Endothelial cell of umbilical vein (primary cell): Measurements from ENCODE around the gene NCR1. TPM values are rescaled to one million over a fixed set of nuclear protein-coding genes. Genes with fewer than 3 reads are reported as not detected.

Experiments
- BruUV-seq: library from RNA; stranded (reverse); fragments of 400-500 nt; replicated peaks from 2 replicates; lab custom pipeline; 2021; lab: Mats Ljungman, UMichigan
- CTCF ChIA-PET: fragments of 300-600, 350-600 bp; sonication (Branson Sonifier 250); formaldehyde crosslinking; loops from one replicate; lab custom pipeline; 2021; ENCODE audit warnings: antibody characterized with exemption, inconsistent platforms; lab: Charles Lee
- POLR2A ChIA-PET: fragments of 300-600, 350-600 bp; sonication (Branson Sonifier 250); formaldehyde crosslinking; loops from one replicate; lab custom pipeline; 2021; ENCODE audit warnings: antibody characterized with exemption, inconsistent platforms; lab: Charles Lee
- DNase-seq: peaks from one replicate; pipeline ENCODE4 v3.0.0-alpha.2; 2011; ENCODE audit warnings: low read depth, low spot score
- FAIRE-seq: peaks from 2 replicates; lab custom pipeline; 2011; peaks lifted over from hg19 to GRCh38; lab: Jason Lieb, UNC
- H2AFZ ChIP-seq: 2 replicates; pipeline ENCODE4 v1.6.0; 2012; ENCODE audit warnings: low read depth, low read length, control low read depth, inconsistent platforms
- H3K27ac ChIP-seq: 2 replicates; pipeline ENCODE4 v1.5.1; 2011; ENCODE audit warnings: low read depth, mild to moderate bottlenecking, control low read depth, low read length, moderate library complexity; ENCODE audit not compliant: insufficient read depth
- H3K27me3 ChIP-seq, 2 experiments: 2 replicates each; pipeline versions ENCODE4 v1.6.0 to v1.6.1; 2011; ENCODE audit warnings: low read length in 2 of 2, mixed read lengths in 1 of 2; ENCODE audit not compliant: control insufficient read depth in 2 of 2, insufficient read depth in 2 of 2
- H3K36me3 ChIP-seq, 2 experiments: 2 replicates in 1 of 2; 3 replicates in 1 of 2; pipeline ENCODE4 v1.5.1; 2011; ENCODE audit warnings: low read length in 2 of 2, mild to moderate bottlenecking in 1 of 2, moderate library complexity in 1 of 2; ENCODE audit not compliant: control insufficient read depth in 2 of 2, insufficient read depth in 2 of 2; ENCODE audit errors: extremely low read depth in 1 of 2
- H3K4me1 ChIP-seq: 3 replicates; pipeline ENCODE4 v1.5.1; 2011; ENCODE audit warnings: mild to moderate bottlenecking, low read length; ENCODE audit not compliant: control insufficient read depth, insufficient read depth; ENCODE audit errors: extremely low read depth
- H3K4me2 ChIP-seq: 2 replicates; pipeline ENCODE4 v1.6.1; 2011; ENCODE audit warnings: low read length, control low read depth, mixed read lengths; ENCODE audit not compliant: insufficient read depth
- H3K4me3 ChIP-seq, 3 experiments: fragments of 200-600 bp in 1 of 3; sonication (generic), shearing (Covaris generic) in 1 of 3; replicated peaks in 1 of 3; 2 replicates each; pipeline ENCODE4 v1.5.1; 2011 to 2016; ENCODE audit warnings: control low read depth in 3 of 3, low read length in 3 of 3, mild to moderate bottlenecking in 2 of 3, inconsistent platforms in 1 of 3, low read depth in 1 of 3, moderate library complexity in 1 of 3; ENCODE audit not compliant: insufficient read depth in 1 of 3
- H3K79me2 ChIP-seq: 2 replicates; pipeline ENCODE4 v1.6.0; 2012; ENCODE audit warnings: low read length, inconsistent platforms; ENCODE audit not compliant: control insufficient read depth, insufficient read depth
- H3K9ac ChIP-seq: replicated peaks from 2 replicates; pipeline ENCODE3; 2011; ENCODE audit warnings: low read length, control low read depth; ENCODE audit not compliant: insufficient read depth; ENCODE audit errors: extremely low read depth
- H3K9me1 ChIP-seq: replicated peaks from 3 replicates; pipeline ENCODE4 v1.6.0; 2011; ENCODE audit warnings: mild to moderate bottlenecking, low read length; ENCODE audit not compliant: control insufficient read depth, insufficient read depth; ENCODE audit errors: extremely low read depth
- H3K9me3 ChIP-seq: replicated peaks from 2 replicates; pipeline ENCODE4 v1.5.1; 2012; ENCODE audit warnings: low read length, inconsistent platforms; ENCODE audit not compliant: control insufficient read depth, insufficient read depth
- H4K20me1 ChIP-seq: replicated peaks from 2 replicates; pipeline ENCODE3; 2011; ENCODE audit warnings: mild to moderate bottlenecking, low read length; ENCODE audit not compliant: control insufficient read depth, insufficient read depth; ENCODE audit errors: extremely low read depth
- CTCF ChIP-seq, 2 donors: IDR thresholded peaks; 1 replicate in 1 of 2; 2 replicates in 1 of 2; pipeline ENCODE4 v1.5.1; 2011; ENCODE audit warnings: low read length in 2 of 2, mild to moderate bottlenecking in 2 of 2, moderate library complexity in 2 of 2, control low read depth in 1 of 2, inconsistent platforms in 1 of 2, low read depth in 1 of 2; ENCODE audit not compliant: insufficient read depth in 1 of 2; ENCODE audit errors: extremely low read depth in 1 of 2
- EZH2 ChIP-seq: IDR thresholded peaks from 2 replicates; pipeline ENCODE4 v1.6.1; 2012; ENCODE audit warnings: borderline replicate concordance, low read depth, mild to moderate bottlenecking, moderate library complexity, low read length, inconsistent platforms; ENCODE audit not compliant: severe bottlenecking
- FOS ChIP-seq: IDR thresholded peaks from 2 replicates; pipeline ENCODE4 v1.6.1; 2011; ENCODE audit warnings: mild to moderate bottlenecking, low read length, moderate library complexity, borderline replicate concordance; ENCODE audit not compliant: insufficient read depth
- GATA2 ChIP-seq: IDR thresholded peaks from 2 replicates; pipeline ENCODE4 v1.7.0; 2011; ENCODE audit warnings: low read depth, mild to moderate bottlenecking, moderate library complexity, mixed read lengths, low read length; ENCODE audit not compliant: insufficient read length, insufficient read depth
- JUN ChIP-seq: IDR thresholded peaks from 2 replicates; pipeline ENCODE4 v1.6.1; 2011; ENCODE audit warnings: borderline replicate concordance, low read depth; ENCODE audit not compliant: insufficient read length, insufficient read depth
- MYC ChIP-seq: IDR thresholded peaks from one replicate; pipeline ENCODE4 v1.6.1; 2011; ENCODE audit warnings: mild to moderate bottlenecking, low read depth, low read length
- POLR2A ChIP-seq: IDR thresholded peaks from 2 replicates; pipeline ENCODE4 v1.6.1; 2012; ENCODE audit warnings: low read depth, mild to moderate bottlenecking, control low read depth, low read length
- POLR2AphosphoS5 ChIP-seq: IDR thresholded peaks from 2 replicates; pipeline ENCODE4 v1.6.1; 2012; ENCODE audit warnings: low read depth, mild to moderate bottlenecking, control low read depth, low read length, moderate library complexity; ENCODE audit not compliant: insufficient read depth
- dilution Hi-C: fragments of 300-500 bp; cut with MboI; formaldehyde crosslinking; loops from one replicate; pipeline ENCODE4 v1.15.0; 2019; ENCODE audit warnings: low sequenced_read_pairs; ENCODE audit not compliant: extremely low pct_ligation_motif_present
- intact Hi-C: fragments of 100-400 bp; cut with micrococcal nuclease; formaldehyde crosslinking; loops from one replicate; pipeline ENCODE4 v1.10.0; 2022
- polyA plus RNA-seq, 4 experiments: library from polyadenylated mRNA; depleted of rRNA in 3 of 4; stranded (reverse) in 3 of 4; unstranded in 1 of 4; fragments of >200 nt; gene quantifications; 2 replicates each; pipeline versions ENCODE4 v1.2.1 to v1.2.3, GENCODE V29; 2011 to 2012; ENCODE audit warnings: missing spikeins in 1 of 4
- total RNA-seq: library from RNA; stranded (reverse); gene quantifications from 2 replicates; pipeline ENCODE4 v1.2.3, GENCODE V29; 2021
- TF ChIP-seq, protein P1 (sequence below): IDR thresholded peaks from 2 replicates; pipeline ENCODE4 v1.6.1; 2011; ENCODE audit not compliant: insufficient read depth, insufficient read length

The NCR1 gene
- total and polyA plus RNA-seq, 2 donors (not counting 3 experiments of a cell fraction or from before 2014, with no cell fraction given) = 0.44 to 0.76 TPM

DNA sequence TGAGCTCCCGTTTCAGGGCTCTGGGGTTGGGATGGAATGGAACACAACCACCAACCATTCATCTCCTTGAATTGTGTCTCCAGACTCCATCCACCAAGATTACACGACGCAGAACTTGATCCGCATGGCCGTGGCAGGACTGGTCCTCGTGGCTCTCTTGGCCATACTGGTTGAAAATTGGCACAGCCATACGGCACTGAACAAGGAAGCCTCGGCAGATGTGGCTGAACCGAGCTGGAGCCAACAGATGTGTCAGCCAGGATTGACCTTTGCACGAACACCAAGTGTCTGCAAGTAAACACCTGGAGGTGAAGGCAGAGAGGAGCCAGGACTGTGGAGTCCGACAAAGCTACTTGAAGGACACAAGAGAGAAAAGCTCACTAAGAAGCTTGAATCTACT, 16.4 kb upstream of the NCR1 start:
- Histone ChIP-seq H3K9ac (no peak overlapping the region), H3K9me1 (no peaks in the 10 kb centered on the region), H3K4me1 (no peaks in the 10 kb centered on the region), H2AFZ (no peak overlapping the region), H4K20me1 (no peaks in the 10 kb centered on the region), H3K4me3 (no peak overlapping the region), H3K9me3 (no peaks in the 10 kb centered on the region), H3K4me2 (no peak overlapping the region), H3K79me2 (no peaks in the 10 kb centered on the region), H3K36me3 (no peaks in the 10 kb centered on the region), H3K27me3 (no peaks in the 10 kb centered on the region), H3K27ac (no peak overlapping the region)
- no peak for TF ChIP-seq EZH2
- TF ChIP-seq MYC = no peak
- no peak for TF ChIP-seq POLR2AphosphoS5
- DNase-seq (no peak), FAIRE-seq (no peak)
- CTCF ChIA-PET = no interaction called here
- dilution Hi-C loops = no loop called here
- BruUV-seq = no TSS peak
- intact Hi-C loops = no loop called here
- POLR2A ChIA-PET = no interaction called here

- intact Hi-C loops = no loop called here
These were observed 12.5 kb upstream of the NCR1 start for GRCh38 chr19:54893406-54893805.

More at GRCh38 chr19:54893406-54893805, 12.5 kb upstream of the NCR1 start:
- no peak for FAIRE-seq
- Histone ChIP-seq H3K4me3 (no peak overlapping the region), H3K36me3 (no peaks in the 10 kb centered on the region), H4K20me1 (no peaks in the 10 kb centered on the region), H3K27me3 (no peaks in the 10 kb centered on the region), H3K27ac (no peak overlapping the region), H3K4me1 (no peaks in the 10 kb centered on the region), H3K9me3 (no peaks in the 10 kb centered on the region), H3K79me2 (no peaks in the 10 kb centered on the region), H3K9me1 (no peaks in the 10 kb centered on the region), H3K9ac (no peak overlapping the region), H3K4me2 (no peak overlapping the region), H2AFZ (no peak overlapping the region)
- CTCF ChIA-PET = no interaction called here
- dilution Hi-C loops = no loop called here
- TF ChIP-seq MYC = no peak
- no peak for TF ChIP-seq POLR2A
- TF ChIP-seq GATA2 = no peak
- TF ChIP-seq, protein P1, sequence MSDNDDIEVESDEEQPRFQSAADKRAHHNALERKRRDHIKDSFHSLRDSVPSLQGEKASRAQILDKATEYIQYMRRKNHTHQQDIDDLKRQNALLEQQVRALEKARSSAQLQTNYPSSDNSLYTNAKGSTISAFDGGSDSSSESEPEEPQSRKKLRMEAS = no peak
- no peak for TF ChIP-seq CTCF (IDR thresholded peaks at IDR 0.05; ENCODE audit: extremely low read depth in 1 of 2, insufficient read depth in 1 of 2, low read depth in 1 of 2, low read length in 2 of 2)
- TF ChIP-seq JUN = no peak
- no peak for TF ChIP-seq EZH2
- TF ChIP-seq POLR2AphosphoS5 = no peak
- no peak for TF ChIP-seq FOS
- no TSS peak for BruUV-seq
- POLR2A ChIA-PET = no interaction called here
- no peak for DNase-seq
